Measurements from ENCODE around the gene AKAP8L.

- TF ChIP-seq ATF2 (IDR thresholded peaks at IDR 0.05; ENCODE audit: low read length): no peak
- no peak for TF ChIP-seq NR2F1 (conservative IDR thresholded peaks at IDR 0.05)
Observed at GRCh38 chr19:15429825-15430467, 11.2 kb upstream of the AKAP8L start.
